GM21526 (cell line): ENCODE results near the gene SCUBE2.
A peak's percentile ranks its signal among the peaks of the same experiment; 100 is the strongest.

Experiments
- ATAC-seq: cut with Tn5 transposase; IDR thresholded peaks from one replicate; pipeline ENCODE4 v1.9.1; 2021; ENCODE audit warnings: moderate library complexity; ENCODE audit not compliant: unreplicated experiment, low FRiP score

Gene SCUBE2

DNA sequence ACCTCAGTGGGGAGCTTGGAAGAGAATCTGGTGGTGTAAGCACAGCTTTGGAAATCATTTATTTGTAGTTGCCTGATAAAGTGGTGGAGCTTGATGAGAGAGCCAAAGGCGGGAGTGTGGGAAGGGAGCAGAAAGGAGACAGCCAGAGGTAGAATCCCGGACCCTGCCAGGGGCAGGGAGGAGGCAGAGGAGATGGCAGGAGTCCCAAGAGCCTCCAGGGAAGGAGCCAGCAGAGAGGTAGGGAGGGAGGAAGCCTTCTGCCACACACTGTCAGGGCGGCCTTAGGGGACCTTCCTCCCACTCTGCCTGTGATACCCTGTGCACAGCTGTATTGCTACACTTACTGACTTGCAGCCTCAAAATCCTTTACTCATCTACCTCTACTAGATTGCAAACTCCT lies 15.4 kb downstream of the SCUBE2 start:
- ATAC-seq, result no peak

DNA sequence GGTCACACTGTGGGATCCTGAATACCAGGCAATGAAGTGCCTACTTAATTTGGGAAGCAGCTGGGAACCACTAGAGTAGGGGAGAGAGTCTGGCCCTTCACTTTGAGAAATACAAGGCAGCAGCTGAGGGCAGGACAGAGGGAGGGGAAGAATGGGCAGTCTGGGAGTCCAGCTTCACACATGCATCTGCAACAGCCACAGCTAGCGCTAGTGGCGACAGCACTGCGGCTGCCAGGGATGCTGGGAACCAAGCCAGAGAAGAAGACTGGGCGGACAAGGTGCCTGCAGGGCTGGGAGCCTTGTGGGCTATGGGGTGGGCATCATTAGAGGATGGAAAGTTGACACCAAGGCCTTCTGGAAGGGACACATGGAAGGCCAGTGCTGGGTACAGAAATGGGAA lies 15.8 kb downstream of the SCUBE2 start:
- no peak for ATAC-seq

DNA sequence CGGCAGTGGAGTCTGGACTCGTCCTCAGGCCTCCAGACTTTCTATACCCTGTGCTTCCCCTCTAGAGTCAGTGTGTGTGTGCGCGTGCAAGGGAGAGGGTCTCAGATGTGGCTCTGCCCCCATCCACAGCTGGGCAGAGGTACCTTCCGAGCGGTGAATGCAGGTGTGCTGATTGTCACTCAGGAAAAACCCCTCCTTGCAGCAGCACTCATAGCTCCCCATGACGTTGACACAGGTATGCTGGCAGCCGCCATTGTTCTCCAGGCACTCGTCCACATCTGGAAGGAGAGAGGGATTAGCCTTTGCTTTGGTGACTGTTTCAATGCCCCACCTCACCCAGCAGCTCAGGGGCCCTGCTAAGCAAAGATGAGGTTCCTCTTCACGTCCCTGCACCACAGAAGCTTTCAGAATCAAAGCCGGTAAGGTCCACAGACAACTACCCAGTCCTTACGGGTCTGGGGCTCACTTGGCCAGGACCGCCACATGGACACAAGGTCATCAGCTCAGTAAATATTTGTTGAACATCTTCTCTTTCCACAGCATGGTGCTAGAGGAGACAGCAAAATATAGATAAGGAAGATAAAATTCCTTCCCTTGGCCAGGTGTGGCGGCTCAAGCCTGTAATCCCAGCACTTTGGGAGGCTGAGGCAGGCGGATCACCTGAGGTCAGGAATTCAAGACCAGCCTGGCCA lies 16.9 kb downstream of the SCUBE2 start:
- ATAC-seq, result no peak

DNA sequence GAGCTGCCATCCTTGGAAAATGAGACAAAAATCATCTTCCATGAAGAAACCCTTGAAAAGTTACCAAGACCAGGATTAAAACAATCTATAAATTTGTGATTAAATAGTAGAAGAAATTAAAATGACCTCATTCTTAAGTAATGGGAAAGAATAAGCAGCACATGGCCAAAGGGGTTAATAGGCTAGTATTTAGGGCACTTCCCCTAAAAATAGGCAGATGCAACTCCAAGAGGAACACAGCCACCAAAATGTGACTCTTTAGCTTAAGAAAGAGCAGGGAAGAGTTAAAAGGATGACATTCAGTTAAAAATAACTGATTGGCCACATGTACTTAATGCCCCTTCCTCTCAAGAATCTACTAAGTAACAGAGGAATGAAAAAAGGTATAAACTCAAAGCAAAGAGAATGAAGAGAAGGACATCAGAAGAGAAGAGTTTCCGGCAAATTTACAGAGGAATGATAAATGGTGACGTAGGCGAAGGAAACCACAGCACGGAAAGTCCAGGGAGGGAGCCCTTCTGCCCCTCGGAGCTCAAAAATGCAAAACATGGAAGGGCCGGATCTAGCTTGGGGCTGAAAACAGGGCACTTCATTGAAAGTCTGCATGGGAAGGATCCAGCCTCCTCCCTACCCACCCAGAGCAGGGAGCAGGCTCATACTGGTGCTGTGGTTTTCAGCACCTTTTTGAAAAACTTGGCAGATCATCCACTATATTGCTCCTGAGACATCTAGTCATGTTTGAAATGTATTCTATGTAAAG lies 17.8 kb downstream of the SCUBE2 start:
- ATAC-seq, result no peak

DNA sequence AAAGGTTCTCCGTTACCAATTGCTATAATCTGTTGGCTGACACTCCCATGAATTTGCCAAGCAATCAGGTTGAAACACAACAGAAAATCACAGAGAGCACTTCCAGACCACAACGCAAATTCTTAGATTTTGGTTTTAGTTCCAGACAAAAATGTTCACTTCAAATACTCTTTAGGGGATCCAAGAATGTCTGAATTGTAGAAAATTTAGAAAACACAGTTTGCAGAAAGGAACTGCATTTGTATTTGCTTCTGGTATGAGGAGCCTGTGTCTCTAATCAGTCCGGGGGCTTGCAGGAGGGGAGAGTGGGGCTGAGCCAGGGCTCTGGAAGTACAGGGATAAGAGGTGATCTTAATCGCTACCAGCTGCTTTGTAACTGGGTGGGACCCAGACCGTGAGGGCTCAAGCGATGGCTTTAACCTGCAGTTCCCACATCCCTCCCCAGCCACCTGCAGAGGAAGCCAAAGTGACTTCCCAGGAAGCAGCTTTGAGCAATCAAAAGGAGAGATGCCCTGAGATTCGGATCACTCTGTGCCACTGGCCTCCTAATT lies 18.7 kb downstream of the SCUBE2 start:
- no peak for ATAC-seq

DNA sequence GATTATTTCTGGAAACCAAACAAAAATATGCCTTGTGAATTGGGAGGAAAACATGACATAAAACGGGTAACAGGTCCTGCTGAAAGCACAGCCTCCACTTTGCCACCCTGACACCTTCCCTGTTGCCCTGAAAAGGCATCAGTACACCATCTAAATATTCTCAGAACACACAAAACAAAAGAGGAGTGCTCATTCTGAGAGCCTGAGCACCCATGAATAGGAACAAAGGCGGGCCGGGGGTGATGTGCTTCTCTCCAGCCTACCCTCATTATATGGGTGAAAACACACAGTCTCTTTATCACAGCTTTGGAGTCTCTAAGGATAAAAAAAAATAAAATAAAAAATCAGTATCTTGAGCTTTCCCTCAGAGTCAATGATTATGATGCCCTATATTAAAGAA lies 19.7 kb downstream of the SCUBE2 start:
- no peak for ATAC-seq

DNA sequence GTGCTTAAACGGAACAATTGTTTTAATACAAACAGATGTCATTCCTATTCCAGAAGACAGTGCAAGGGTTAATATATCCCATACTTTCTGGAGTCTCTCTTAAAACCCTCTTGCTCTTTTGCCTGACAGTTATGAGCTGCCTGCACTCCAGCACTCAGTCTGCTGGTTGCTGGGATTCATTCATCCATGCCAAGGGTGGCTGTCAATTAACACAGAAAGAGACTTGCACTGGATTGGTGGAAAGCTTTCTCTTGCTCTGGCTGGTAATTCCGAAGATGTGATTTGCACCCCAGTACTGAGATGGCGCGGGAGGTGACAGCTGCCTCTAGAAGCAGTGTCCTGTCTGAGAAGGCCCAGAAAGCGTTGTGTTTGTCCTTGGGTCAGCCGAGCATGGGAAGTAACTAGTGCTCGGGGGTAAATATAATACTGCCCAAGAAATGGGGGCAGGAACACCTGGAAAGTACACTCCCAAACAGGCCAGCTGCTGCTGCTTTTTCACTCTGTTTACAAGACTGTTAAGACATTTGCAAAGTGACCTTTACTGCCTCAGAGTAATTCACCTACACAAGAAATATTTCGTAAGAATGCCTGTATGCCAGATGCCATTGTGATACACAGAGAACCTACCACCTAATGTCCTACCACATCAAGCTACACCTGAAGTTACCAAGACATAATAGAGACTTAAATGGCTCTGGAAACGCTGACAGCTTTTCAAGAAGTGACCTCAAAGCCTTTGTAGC lies 20.5 kb downstream of the SCUBE2 start:
- no peak for ATAC-seq

DNA sequence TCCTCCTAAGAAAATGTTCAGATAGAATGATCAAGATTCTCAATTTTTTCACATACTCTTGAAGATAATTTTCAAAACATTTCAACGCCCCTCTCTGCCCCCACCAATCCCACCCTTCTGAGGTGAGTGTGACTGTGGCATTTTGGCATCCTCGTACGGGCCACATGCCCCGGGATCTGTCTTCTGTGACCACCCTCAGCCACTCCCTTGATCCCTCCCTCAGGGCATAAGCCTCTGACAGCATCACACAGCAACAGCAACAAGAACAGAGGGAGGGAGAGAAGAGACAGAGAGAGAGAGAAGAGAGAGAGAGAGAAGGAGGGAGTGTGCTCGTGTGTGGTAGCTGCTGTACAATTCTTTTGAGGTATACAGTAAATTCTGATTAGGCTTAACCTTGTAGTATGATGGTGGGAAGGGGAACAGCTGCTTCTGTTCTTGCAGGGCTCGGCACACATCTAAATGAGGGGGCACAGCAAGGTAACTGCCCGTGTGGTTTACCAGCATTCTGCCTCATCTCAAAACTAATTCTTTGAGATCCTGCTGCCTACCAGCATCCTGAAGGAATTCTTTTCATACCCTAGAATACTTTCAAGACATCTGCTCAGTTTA lies 21.4 kb downstream of the SCUBE2 start:
- ATAC-seq, result no peak

DNA sequence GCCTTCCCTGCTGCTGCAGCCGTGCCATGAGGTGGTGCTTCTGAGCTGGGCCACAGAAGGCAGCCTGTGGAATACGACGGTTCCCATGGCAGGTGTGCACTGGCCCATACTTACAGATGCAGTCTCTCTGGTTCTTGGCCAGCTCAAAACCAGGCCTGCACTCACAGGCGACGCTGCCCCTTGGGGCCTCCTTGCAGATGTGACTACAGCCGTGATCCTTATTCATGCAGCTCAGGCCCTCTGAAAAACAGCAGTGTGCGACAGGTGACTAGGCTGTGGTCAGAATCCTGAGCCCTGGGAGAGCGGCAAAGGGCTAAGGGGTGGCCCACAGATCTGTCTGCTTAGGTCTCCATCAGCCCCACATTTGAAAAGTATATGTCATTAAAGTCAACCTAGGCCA lies 22.1 kb downstream of the SCUBE2 start:
- no peak for ATAC-seq

DNA sequence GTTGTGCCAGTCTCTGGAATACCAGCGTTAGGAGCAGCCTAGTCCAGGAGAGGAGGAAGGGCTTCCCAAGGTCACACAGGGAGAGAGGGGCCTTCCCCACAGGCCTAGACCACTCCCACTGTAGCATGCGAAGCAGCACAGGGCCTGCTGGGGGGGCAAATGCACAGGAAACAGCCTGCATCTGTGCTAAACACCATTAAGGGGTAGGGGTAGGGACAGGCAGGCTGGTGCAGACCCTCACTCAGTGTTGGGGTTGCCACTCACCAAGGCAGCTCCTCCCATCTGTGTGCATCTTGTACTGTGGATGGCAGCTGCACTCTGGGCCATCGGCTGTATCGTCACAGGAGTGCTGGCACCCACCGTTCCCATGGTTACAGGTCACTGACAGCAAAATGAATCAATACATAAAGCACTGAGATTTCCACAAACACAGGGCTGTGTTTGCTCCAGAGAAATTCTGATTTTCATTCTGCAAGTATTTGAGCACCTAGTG lies 24.9 kb downstream of the SCUBE2 start:
- ATAC-seq, result no peak

DNA sequence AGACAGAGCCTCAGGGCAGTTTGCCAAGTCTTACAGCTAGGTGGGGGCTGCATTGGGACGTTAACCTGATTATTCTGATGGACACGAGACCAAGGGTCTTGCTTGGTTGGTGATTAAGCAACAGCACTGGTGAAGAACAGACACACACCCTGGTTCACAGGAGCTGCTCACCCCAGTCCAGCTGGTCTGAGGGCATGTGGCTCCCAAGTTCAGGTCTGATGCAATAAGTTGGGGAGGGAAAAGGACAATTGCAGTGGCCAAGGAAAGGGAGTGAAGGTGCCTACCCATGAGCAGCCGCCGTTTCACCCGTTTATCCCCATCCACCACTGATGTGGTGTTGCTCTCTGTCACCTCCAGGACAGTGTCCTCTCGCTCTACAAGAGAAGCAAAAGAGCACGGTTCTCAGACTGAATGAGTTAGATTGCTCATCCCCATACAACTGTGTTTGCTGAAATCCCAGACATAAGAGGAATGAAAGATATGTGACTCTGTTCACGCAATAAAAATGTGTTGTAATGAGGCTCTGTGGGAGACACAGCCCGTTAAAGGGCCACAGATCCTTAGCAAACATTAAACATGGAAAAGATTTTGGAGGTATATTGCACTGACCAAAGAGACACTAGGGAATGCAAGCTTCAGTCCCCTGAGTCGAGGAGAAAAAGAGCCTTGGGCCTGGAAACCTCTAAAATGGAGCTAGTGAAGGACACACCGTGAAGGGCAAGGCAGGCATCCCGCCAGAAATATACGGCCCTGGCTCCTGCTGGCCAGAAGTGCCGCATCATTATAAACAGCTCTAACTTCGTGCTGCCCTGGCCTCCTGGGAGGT lies 25.6 kb downstream of the SCUBE2 start:
- ATAC-seq, result no peak

DNA sequence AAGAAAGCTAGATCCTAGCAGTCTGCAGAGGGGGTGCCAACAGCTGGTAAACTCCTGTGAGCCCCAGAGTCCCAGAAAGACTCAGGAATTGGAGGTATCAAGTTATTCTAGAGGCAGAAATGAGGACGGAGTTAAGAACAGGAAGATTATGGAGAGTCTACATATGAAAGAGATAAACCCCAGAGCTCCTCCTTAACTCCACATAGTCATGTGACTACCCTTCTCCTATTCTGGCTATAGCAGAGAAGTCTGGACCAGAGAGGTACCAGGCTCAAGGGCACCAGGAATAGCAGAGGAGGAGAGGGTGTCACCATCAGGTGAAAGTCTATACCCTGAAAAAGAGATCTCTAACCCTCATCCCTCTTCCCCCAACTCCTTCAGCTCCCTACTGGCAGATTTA lies 29.6 kb downstream of the SCUBE2 start:
- ATAC-seq, result no peak

DNA sequence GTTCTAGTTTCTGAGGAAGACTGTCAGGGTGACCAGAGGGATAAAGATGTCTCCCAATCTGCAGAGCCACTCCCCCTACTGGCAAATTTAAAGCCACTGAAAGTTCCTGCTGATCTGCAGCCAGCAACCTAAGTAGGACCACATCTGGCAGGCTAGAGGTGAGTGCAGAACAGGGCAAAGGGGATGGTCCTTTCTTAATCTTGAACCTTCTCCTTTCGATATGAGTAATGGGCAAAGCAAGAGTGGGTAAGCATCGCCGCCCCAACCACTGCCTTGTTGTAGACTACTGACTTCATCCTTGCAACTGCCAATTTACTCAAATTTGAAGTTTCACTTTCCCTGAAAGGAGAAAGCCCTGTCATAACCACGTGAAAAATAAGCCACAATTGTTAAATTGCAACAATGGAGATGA lies 30.7 kb downstream of the SCUBE2 start:
- peak; percentile 96 for ATAC-seq

DNA sequence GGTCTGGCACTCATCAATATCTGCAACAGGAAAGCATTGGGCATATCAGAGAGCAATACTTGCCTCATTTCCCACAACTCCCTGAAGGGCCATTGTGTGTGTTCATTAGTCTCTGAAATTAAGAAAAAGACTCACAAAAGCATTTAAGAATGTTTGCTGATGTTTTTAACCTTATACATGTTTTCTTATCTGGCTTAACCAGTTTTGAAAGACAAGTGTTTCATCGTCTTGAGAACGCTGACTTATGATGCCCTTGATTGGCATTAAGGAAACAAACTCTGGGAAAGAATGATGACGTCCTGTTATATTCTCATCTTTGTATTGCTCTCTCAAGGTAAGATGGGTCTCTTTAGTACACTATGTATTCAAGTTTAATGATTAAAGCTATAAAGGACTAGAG lies 32.0 kb downstream of the SCUBE2 start:
- ATAC-seq, result no peak

DNA sequence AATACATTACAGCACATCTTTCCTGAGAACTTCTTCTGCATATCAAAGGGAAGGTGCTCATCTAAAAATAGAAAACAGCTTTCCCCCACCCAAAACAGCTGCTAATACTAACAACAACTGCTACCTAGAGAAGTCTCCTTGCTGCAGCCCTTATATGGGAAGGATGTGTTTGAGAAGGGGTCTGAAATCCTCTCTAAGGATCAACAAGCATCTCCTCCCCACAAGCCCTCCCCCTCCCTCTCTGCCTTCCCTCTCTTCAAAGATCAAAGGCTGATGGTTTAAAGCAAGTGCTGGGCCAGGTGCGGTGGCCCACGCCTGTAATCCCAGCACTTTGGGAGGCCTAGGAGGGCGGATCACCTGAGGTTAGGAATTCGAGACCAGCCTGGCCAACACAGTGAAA lies 33.5 kb downstream of the SCUBE2 start:
- no peak for ATAC-seq

DNA sequence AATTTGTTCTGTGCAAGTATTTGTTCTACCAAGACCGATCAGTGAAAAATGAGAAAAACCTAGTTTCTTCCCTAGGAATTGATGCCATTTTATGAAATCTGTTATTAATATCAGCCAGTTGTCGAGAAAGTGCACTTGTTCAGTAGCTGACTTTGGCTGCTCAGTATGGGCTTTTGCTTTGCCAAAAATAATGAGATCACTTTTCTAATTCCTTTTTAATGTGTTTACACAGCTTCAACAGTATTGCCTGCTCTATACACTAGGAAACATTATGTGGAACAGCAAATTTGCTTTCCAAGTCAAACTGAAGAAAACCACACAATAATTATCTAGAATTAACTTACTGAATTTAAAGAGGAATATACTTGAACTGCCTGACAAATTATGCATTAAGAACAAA lies 34.4 kb downstream of the SCUBE2 start:
- ATAC-seq, result no peak

DNA sequence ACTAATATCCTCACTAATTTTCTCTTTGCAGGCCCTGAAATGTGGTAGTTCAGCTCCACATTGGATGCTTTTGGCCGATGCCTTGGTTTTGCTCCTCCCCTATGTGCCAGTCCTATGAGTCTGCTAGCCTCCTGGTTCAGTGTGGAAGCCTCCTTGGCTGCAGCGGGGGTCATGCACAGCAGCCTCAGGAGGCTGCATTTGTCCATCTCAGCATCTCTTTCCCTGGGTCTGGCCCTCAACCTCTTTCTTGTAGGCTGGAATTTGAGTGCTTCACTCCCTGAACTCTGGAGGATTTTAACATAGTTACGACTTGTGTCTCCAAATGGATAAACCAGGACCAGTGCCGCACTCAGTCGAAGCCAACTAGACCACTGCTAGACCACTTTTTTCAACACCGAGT lies 34.9 kb downstream of the SCUBE2 start:
- ATAC-seq, result no peak

DNA sequence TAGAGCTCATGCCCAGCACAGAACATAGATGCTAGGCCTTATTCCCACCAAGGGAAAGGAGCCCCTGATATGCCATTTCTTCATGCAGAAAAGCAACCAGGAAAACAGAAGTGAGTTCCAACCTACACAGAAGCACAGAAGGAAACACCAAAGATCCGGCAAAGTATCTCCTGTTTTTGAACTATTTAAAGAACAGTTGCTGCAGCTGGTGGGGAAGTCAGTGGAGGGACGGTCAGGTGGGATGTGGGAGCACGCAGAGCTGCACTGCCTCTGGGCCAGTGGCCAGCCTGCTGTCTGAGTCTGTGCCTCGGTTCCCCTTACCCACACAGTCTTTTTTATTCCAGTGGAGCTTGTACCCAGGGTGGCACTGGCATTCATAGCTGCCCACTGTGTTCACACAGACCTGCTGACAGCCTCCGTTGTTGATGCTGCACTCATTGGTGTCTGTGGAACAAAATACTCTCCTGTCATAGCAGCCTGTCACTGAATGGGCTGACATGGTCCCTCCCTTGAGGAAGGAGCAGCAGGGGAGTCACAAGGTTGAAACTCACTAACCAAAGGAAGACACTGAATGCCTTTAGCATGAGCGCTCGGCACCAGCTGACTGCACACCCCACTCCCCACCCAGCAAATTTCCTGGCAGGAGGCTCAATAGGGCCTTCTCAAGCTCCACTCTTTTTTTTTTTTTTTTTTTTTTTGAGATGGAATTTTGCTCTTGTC lies 37.9 kb downstream of the SCUBE2 start:
- no peak for ATAC-seq

DNA sequence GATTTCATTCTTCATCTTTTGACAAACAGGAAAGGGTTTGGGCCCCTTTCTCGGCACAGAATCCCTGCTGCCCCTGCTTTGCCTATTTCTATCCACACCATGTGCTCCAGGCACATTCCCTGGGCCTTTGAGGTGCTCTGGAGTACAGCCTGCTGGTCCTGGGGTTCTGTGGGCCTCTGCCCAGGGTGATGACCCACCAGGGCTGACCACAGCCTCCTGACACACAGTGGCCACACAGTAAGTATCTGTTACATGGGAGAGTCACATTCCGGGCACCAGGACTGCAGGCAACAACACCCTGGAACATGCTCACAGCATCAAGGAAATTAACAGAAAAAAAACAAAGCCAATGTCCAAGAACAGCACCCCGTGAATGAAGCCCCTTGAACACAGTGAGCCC lies 39.1 kb downstream of the SCUBE2 start:
- no peak for ATAC-seq
